GM11168 (cell line): ENCODE data around the gene FBXO27.
"Not testable (repeated sequence)": the region's sequence is repeated elsewhere in the genome, so short reads cannot be mapped to it uniquely, and the experiment has no call there.

Experiments used
- in situ Hi-C: fragments of 300-500 bp; cut with MboI; formaldehyde crosslinking; loops from one replicate; pipeline ENCODE4 v1.12.0; 2022; ENCODE audit warnings: low sequenced_read_pairs; ENCODE audit not compliant: unreplicated experiment

The FBXO27 gene, protein sequence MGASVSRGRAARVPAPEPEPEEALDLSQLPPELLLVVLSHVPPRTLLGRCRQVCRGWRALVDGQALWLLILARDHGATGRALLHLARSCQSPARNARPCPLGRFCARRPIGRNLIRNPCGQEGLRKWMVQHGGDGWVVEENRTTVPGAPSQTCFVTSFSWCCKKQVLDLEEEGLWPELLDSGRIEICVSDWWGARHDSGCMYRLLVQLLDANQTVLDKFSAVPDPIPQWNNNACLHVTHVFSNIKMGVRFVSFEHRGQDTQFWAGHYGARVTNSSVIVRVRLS

DNA sequence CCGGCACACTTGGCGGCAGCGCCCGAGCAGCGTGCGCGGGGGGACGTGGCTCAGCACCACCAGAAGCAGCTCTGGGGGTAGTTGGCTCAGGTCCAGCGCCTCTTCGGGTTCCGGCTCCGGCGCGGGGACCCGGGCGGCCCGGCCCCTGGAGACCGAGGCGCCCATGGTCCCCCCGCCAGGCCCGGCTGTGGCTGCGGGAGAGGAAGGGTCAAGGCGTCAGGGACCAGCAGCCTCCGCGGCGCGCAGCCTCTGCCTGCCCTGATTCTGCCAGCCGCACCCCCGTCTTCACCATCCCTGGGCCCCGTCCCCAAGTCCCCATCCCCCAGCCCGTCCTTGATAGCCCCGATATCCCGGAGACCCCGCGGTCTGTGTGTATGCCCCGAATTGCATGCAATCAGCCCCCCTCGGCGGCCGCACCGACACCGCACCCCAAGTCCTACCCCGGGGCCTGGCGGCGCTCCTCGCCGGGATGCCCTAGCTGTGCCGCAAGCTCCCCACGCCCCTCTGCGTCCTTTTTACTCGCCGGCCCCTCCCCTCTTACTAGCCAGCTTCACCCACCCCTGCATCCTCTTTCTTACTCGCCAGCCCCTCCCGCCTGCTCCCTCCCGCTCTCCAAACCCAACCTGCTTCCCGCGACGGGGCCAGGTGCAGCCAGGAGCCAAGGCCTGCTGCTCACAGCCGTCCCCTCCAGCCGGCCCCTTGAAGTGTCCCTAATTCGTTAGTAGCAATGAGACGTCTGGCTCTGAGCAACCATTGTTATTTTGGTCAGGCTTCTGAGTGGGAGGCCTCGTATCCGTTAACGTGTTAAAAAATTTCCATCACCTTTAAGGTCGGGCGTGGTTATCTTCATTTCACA, at the start of gene FBXO27:
FBXO27 (minus strand) TSS at position 487 of the 856 bp plus-strand sequence; CDS start at position 165, 322 bp downstream.
- in situ Hi-C loops, result no loop called here

DNA sequence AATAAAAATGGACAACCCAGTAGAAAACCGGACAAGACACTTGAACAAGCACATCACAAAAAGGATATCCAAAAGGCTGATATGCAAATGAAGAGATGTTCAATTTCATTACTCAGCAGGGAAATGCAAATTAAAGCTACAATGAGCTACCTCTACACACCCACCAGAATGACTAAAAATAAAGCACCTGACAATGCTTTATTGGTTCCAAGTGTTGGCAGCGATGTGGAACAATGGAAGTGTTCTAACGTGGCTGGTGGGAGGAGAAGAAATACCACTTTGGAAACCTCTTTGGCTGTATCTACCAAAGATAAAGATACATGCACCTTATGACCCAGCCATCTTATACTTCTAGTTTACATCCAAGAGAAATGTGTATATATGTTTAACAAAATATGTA, 48.1 kb upstream of the FBXO27 start:
- in situ Hi-C loops, result no loop called here

DNA sequence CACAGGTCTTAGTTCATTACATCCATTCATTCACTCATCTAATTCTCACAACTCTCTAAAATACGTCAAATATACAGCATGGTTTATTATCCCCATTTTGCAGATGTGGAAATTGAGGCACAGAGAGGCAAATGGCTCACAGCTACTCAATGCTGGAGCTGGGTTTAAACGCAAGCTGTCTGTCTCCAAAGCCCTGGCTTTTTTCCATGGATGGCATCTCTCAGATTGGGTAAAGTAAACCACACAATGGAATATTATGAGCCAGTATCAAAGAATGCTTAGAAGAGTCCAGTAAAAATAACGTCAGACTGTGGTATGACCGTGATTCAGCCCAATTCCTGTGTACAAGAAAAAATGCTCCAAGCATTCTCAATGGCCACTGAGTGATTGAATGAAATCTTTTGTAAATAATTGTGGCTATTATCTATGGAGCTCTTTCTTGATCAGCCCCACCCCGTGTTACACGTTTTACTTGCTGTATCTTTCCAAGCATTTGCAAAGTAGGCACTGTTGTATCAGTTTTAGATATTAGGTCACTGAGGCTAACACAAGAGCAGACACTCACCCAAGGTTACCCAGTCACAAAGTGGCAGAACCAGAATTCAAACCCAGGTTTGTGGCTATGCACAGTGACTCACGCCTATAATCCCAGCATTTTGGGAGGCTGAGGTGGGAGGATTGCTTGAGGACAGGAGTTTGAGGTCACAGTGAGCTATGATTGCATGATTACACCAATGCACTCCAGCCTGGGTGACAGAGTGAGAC, 46.3 kb upstream of the FBXO27 start:
- in situ Hi-C loops, result no loop called here

DNA sequence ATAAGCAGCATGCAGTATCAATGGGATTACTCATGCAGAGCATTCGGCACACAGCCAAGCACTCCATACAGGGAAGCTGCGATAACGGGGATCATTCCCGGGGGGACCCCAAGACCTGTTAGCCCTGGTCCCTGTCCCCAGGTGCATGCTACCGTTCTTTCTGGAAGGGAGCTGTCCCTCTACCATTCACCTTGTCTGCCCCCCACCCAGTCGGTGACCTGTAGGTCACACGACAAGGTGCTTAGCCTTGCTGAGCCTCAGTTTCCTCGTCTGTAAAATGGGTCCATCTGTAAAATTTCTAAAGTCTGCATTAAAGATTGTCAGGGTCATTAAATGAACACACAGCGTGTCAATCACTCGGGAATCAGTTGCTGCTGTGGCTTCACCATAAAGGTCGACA, 45.0 kb upstream of the FBXO27 start:
- in situ Hi-C loops, result no loop called here

DNA sequence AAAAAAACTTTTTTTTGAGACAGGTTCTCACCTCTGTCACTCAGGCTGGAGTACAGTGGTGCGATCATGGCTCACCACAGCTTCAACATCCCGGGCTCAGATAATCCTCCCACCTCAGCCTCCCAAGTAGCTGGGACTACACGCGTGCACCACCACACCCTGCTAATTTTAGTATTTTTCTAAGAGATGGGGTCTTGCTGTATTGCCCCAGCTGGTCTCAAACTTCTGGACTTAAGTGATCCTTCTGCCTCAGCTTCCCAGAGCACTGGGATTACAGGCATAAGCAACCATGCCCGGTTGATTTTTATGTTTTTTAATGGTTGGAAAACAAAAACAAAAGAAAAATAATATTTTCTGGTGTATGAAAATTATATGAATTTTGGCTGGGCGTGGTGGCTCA, 42.6 kb upstream of the FBXO27 start:
- in situ Hi-C loops, result no loop called here

DNA sequence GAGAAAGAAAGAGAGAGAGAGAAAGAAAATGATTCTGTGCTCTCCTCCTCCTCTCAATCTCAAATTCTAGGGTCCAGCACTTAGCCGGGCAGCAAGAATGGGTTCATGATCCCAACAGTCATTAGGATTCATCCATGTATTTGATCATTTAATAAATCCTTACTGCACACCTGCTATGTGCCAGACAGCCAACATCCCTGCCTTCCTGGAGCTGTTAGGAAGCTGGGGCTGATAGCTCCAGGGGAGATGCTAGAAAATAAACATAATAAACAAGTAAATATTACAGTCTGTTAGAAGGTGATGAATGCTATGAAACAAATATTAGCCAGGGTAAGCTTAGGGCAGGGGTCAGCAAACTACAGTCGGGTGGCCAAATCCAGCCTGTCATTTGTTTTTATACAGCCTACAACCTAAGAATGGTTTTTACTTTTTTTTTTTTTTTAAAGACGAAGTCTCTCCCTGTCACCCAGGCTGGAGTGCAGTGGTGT, 41.9 kb upstream of the FBXO27 start:
- in situ Hi-C loops, result no loop called here

DNA sequence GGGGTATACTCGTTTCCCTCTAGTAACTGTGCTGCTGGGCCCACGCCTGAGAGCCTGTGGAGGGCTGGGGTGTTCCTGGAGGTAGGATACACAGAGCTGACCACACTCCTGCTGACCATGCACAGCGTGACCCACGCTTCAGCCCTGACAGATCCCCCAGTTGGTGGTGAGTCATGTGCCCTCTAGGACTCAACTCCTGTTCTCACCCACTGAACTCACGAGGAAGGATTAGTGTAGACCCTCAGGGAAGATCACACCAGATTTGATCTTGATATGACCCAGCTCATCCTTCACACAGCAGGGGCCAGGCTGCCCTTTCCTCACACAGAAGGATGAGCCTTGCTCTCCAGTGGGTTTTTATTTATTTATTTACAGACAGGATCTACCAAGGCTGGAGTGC, 38.5 kb upstream of the FBXO27 start:
- in situ Hi-C loops, result no loop called here

DNA sequence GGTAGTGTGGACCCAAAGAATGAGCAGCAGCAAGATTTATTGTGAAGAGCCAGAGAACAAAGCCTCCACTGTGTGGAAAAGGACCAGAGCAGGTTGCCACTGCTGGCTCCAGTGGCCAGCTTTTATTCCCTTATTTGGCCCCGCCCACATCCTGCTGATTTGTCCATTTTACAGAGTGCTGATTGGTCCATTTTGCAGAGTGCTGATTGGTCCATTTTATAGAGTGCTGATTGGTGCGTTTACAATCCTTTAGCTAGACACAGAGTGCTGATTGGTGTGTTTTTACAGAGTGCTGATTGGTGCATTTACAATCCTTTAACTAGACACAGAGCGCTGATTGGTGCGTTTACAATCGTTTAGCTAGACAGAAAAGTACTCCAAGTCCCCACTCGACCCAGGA, 35.9 kb upstream of the FBXO27 start:
- in situ Hi-C loops, result not testable (repeated sequence)

DNA sequence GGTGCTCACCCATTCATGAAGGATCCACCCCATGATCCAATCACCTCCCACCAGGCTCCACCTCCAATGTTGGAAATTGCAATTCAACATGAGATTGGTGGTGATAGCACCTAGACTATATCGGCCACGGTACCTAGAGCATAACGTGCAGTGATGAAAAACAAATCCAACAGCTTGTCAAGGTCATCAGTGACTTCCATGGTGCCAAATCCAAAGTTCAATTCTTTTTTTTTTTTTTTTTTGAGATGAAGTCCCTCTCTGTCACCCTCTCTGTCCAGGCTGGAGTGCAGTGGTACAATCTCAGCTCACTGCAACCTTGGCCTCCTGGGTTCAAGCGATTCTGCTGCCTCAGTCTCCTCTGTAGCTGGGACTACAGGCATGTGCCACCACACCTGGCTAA, 34.8 kb upstream of the FBXO27 start:
- in situ Hi-C loops, result no loop called here

DNA sequence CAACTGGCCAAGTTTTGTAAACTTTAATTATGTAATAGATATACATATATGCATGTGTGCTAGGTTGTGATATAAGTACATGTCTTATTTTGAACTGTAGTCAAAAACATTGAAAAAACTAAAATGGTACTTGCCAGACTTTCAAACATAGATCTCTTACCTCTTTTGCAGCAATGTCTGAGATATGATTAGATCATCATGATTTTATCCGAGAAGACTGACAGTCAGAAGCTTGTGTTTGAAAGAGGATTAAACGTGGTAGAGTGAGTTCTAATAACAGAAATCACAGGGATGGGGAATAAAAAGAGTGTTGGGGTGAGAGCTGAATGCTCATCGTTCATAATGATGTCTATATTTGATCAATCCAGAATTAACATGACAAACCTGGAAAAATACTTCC, 33.6 kb upstream of the FBXO27 start:
- in situ Hi-C loops, result no loop called here

DNA sequence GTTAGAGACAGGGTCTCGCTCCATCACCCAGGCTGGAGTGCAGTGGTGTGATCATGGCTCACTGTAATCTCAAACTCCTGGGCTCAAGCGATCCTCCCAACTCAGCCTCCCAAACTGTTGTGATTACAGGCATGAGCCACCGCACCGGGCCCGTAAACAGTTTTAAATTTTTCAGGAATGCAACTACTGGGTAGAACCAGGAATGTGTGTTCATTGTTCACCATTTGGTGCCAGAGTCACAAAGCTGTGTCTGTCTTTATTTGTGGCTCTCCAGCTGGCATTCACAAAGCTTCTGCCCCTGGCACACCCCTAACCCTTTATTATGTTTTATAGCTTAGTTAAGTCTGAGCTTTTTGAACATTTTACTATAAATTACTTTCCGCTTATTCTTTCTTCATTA, 32.1 kb upstream of the FBXO27 start:
- in situ Hi-C loops, result no loop called here

DNA sequence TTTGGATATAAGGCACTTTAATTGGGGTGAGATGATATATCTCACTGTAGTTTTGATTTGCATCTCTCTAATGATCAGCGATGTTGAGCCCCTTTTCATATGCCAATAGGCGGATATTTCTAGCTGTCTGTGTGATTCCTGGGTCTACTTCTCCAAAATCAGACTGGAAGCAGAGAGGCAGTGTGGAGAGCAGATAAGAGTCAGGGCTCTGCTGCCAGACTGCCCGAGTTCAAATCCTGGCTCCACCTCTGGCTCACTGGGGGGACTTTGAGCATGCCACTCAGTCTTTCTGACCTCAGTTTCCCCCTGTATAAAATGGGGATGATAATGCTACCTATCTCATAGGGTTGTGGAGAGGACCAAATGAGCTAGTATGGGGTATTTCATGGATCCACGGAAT, 27.8 kb upstream of the FBXO27 start:
- in situ Hi-C loops, result no loop called here

DNA sequence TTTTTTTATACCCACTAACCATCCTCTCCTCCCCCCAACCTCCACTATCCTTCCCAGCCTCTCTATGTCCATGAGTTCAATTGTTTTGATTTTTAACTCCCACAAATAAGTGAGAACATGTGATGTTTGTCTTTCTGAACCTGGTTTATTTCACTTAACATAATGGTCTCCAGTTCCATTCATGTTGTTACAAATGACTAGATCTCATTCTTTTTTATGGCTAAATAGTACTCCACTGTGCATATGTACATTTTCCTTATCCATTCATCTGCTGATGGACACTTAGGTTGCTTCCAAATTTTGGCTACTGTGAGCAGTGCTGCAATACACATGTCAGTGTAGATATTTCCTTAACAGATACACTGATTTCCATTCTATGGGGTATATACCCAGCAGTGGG, 27.0 kb upstream of the FBXO27 start:
- in situ Hi-C loops, result no loop called here

DNA sequence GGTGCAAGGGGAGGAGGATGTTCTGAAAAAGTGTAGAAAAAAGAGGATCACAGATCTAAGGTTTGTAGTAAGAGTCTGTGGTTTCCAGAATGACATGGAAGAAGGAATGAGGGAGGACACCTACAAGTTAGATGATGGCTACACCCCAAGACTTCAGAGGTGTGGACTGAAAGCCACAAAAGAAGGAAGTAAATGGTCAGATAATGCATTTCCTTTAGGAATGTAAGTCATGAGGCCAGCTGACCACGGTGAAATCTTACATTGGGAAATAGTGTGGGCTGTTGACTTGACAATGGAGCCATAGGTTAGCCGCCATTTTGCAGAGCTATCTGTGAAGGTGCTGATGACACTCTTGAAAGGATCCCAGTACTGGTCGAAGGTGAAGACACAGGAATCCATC, 25.3 kb upstream of the FBXO27 start:
- in situ Hi-C loops, result no loop called here

DNA sequence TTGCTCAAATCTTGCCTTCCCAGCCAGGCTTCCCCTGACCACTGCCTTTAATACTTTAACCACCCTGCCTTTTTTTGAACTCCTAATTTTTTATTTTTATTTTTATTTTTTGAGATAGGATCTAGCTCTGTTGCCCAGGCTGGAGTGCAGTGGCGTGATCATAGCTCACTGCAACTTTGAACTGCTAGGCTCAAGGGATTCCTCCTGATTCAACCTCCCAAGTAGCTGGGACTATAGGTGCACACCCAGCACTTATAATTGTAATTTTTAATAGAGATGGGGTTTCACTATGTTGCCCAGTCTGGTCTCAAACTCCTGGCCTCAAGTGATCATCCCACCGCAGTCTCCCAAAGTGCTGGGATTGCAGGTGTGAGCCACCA, 21.7 kb upstream of the FBXO27 start:
- in situ Hi-C loops, result no loop called here

DNA sequence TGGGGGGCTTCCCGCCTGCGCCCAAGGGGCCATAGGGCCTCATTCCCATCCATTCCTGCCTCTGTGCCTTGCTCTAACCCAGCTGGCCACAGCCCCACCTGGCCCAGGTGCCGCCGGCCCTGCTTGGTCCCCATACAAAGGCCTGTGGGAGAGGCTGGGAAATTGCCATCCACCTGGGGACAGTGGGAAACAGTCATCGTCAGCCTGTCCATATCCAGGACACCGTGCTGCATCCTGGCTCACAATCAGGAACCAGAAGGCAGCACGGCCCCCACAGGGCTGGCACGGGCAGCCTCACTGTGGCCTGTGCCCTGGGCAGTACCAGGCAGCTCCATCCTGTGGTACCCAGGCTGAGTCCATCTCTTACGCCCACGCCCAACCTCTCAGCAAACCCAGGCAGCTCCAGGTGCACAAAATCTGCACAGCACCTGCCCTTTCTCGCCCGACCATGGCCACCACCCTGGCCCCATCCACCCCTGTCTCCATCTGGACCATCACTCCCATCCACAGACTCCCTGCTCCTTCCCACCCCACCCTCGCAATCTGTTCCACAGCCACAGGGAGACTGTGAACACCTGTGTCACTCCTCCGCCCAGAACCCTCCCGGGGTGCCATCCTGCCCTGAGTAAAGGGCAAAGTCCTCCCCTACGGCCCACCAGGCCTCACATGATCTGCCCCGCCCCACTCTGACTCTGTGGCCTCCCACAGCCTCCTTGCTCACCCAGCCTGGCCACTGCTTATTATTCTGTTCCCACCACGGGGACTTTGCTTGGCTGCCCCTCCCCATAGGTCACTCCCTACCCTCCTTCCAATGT, 21.1 kb upstream of the FBXO27 start:
- in situ Hi-C loops, result no loop called here

DNA sequence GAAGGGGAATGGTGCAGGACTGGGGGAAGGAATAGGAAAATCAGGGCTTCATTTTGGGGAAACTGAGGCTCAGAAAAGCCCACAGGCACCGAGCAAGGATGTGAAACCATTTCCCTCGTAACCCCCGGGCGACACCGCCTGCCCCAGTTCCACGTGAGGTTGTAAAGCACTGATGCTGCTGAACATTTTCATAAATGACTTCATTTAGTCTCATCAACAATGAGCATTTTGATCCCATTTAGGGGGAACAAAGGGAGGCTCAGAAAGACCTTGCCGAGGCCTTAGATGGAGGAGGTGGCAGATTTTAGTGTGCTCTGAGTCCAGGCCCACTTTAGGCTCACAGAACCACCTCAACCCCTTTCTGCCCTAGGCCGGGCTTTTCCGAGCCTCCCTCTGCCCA, 20.5 kb upstream of the FBXO27 start:
- in situ Hi-C loops, result no loop called here

DNA sequence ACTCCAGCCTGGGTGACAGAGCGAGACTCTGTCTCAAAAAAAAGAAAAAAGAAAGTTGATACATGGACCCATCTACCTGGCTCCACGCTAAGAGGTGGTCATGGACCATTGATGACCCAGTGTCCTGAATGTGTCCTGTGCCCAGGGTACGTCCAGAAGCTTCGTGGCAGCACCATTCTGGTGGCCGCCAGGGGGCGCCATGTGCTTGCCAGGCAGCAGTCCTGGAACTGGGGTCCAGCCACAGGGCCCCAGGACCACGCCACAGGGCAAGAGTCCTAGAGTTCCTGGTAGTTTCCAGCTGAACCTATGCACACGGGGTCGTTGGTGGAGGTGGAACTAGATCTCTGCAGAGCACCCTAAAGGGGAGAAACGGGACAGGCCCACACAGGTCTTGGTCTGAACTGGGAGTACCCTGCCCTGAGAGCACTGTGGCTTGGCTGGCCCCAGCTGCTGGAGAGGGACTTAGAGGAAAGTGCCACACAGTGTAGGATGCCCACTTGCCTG, 19.9 kb upstream of the FBXO27 start:
- in situ Hi-C loops, result no loop called here

DNA sequence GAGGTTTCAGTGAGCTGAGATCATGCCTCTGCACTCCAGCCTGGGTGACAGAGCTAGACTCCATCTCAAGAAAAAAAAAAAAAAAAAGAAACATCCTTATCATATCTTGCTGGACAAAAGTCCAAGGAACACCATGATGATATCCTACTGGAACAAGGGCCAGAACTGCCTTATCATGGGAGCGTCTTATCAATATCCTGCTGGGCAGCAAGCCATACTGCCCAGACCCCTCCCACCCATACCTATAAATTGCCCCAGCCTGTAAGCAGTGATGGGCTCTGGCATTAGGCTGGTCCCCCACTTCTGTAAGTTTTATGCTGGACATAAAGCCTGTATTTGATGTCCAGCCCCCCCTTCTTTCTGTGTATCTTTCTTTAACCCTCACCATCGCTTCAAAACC, 14.7 kb upstream of the FBXO27 start:
- in situ Hi-C loops, result no loop called here
